ENCODE data around the gene LRSAM1. TPM values are rescaled to one million over a fixed set of nuclear protein-coding genes. Genes with fewer than 3 reads are reported as not detected.

Gene LRSAM1
- total RNA-seq, 1 experiment from 2014 or later, result 25.8 TPM

DNA sequence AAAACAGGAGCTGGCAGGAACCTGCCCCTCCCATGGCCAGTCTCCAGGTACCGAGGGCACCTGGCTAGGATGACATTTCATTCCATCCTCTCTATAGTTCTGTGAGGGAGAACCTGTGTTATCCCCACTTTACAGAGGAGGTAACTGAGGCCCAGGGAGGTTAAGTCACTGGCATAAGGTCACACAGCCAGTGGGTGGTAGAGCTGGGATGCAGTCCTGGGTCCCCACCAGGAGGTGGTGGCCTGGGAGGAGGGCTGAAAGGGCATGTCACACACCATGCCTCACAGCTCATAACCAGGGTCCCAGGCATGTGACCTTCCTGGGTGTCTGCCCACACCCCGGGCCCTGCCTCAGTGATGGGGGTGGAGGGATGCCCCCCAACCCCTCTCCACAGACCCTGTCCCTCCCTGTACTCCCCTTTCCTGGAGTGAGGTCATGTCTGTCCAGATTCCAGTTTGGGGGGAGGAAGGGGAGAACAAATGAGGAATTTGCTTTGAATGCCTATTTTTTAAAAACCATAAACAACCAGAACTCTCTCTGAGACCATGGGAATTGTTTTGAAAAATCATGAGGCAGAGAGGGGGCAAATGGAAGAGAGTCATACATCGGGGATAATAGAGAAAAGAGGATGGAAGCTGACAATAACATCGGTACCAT, 83.1 kb downstream of the LRSAM1 start:
- no peak for DNase-seq
- Histone ChIP-seq H3K4me1 (no peaks in the 10 kb centered on the region), H3K27me3 (replicated peaks; ENCODE audit: control insufficient read depth, insufficient read depth, low read length) (no peaks in the 10 kb centered on the region), H3K4me3 (ENCODE audit: low read depth, low read length) (no peak overlapping the region), H3K9me3 (no peaks in the 10 kb centered on the region), H3K36me3 (ENCODE audit: control insufficient read depth, insufficient read depth, low read length) (no peaks in the 10 kb centered on the region)
- Mint-ChIP-seq H3K27ac (ENCODE audit: unreplicated experiment) (no peak overlapping the region), H3K9me3 (ENCODE audit: unreplicated experiment) (no peaks in the 10 kb centered on the region), H3K36me3 (ENCODE audit: insufficient read depth, unreplicated experiment) (peaks cover 28% of the 10 kb centered on the region), H3K4me1 (ENCODE audit: low read depth, unreplicated experiment) (no peaks in the 10 kb centered on the region), H3K4me3 (ENCODE audit: unreplicated experiment) (no peak overlapping the region), H3K27me3 (ENCODE audit: insufficient read depth, unreplicated experiment) (no peaks in the 10 kb centered on the region)
- intact Hi-C loops (cut with micrococcal nuclease; ENCODE audit: unreplicated experiment), result no loop called here
- TF ChIP-seq, protein P1, sequence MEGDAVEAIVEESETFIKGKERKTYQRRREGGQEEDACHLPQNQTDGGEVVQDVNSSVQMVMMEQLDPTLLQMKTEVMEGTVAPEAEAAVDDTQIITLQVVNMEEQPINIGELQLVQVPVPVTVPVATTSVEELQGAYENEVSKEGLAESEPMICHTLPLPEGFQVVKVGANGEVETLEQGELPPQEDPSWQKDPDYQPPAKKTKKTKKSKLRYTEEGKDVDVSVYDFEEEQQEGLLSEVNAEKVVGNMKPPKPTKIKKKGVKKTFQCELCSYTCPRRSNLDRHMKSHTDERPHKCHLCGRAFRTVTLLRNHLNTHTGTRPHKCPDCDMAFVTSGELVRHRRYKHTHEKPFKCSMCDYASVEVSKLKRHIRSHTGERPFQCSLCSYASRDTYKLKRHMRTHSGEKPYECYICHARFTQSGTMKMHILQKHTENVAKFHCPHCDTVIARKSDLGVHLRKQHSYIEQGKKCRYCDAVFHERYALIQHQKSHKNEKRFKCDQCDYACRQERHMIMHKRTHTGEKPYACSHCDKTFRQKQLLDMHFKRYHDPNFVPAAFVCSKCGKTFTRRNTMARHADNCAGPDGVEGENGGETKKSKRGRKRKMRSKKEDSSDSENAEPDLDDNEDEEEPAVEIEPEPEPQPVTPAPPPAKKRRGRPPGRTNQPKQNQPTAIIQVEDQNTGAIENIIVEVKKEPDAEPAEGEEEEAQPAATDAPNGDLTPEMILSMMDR (IDR thresholded peaks at IDR 0.05; ENCODE audit: insufficient read depth in 1 of 2, low read depth in 1 of 2, low read length in 1 of 2, severe bottlenecking in 1 of 2, unreplicated experiment in 1 of 2), result no peak
- ChIA-PET POLR2A (interaction anchor here (1.0 kb wide), 1 partner anchor 11 kb away, joined by 4 read pairs; no protein-coding TSS in a partner anchor), CTCF (no interaction called here)
- no TSS peak for BruUV-seq (replicated peaks)

DNA sequence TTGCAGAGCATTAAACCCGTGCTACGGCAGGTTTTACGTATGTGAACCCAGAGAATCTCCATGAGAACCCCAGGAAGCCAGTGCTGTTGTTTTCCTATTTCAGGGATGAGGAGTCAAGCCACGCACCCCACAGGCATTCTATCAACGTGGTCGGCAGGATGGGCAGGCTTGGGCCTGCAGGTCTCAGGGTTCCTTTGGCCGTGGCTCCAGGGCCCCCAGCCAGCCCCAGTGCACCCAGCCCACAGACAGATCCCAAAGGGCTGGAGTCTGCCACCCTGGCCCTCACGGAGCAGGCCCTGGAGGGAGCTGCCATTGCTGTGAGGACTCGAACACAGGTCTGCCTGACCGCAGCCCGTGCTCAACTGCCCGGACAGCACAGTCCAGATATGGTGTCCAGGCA, 83.6 kb downstream of the LRSAM1 start:
- Mint-ChIP-seq H3K27ac (ENCODE audit: unreplicated experiment) (peak overlapping the region; percentile 43), H3K4me1 (ENCODE audit: low read depth, unreplicated experiment) (no peaks in the 10 kb centered on the region)
- BruUV-seq (replicated peaks), result no TSS peak

DNA sequence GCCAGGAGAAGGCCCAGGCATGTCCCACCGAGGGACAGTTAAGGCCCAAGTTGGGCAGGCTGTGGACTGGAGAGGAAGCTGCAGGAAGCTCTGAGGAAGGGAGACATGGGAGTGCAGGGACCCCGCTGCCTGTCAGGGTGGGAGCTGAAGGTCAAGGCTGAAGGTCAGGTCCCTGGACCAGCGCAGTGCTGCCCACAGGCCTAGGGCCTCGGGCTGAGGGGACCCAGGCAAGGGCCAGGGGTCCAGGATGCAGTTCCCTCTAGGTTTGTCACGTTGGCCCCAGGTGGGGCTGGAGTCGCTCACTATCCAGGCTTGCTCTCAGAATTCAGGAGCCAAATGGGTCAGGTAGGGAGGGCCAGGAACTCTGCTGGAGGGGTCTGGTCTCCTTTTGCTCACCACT, 84.1 kb downstream of the LRSAM1 start:
- H3K27ac Mint-ChIP-seq (ENCODE audit: unreplicated experiment), result peak overlapping the region; percentile 43
- peaks cover 21% of the 10 kb centered on the region for H3K36me3 Mint-ChIP-seq (ENCODE audit: insufficient read depth, unreplicated experiment)
- Histone ChIP-seq H3K4me1 (no peaks in the 10 kb centered on the region), H3K27me3 (replicated peaks; ENCODE audit: control insufficient read depth, insufficient read depth, low read length) (no peaks in the 10 kb centered on the region), H3K4me3 (ENCODE audit: low read depth, low read length) (no peak overlapping the region), H3K36me3 (ENCODE audit: control insufficient read depth, insufficient read depth, low read length) (no peaks in the 10 kb centered on the region), H3K9me3 (no peaks in the 10 kb centered on the region)
- TF ChIP-seq, protein P1 (IDR thresholded peaks at IDR 0.05; ENCODE audit: insufficient read depth in 1 of 2, low read depth in 1 of 2, low read length in 1 of 2, severe bottlenecking in 1 of 2, unreplicated experiment in 1 of 2), result no peak
- no peaks in the 10 kb centered on the region for H3K9me3 Mint-ChIP-seq (ENCODE audit: unreplicated experiment)
- H3K27me3 Mint-ChIP-seq (ENCODE audit: insufficient read depth, unreplicated experiment), result no peaks in the 10 kb centered on the region
- POLR2A ChIA-PET, result no interaction called here
- no peak overlapping the region for H3K4me3 Mint-ChIP-seq (ENCODE audit: unreplicated experiment)
- CTCF ChIA-PET, result no interaction called here
- H3K4me1 Mint-ChIP-seq (ENCODE audit: low read depth, unreplicated experiment), result no peaks in the 10 kb centered on the region
- intact Hi-C loops (cut with micrococcal nuclease; ENCODE audit: unreplicated experiment), result no loop called here
- BruUV-seq (replicated peaks), result no TSS peak
- DNase-seq, result no peak

More for the DNA sequence above, 83.6 kb downstream of the LRSAM1 start:
- no peak overlapping the region for H3K4me3 Mint-ChIP-seq (ENCODE audit: unreplicated experiment)
- CTCF ChIA-PET, result no interaction called here
- intact Hi-C loops (cut with micrococcal nuclease; ENCODE audit: unreplicated experiment), result no loop called here
- H3K4me1 ChIP-seq, result no peaks in the 10 kb centered on the region
- no peaks in the 10 kb centered on the region for H3K9me3 Mint-ChIP-seq (ENCODE audit: unreplicated experiment)
- no peaks in the 10 kb centered on the region for H3K9me3 ChIP-seq
- H3K27me3 Mint-ChIP-seq (ENCODE audit: insufficient read depth, unreplicated experiment), result no peaks in the 10 kb centered on the region
- no peaks in the 10 kb centered on the region for H3K27me3 ChIP-seq (replicated peaks; ENCODE audit: control insufficient read depth, insufficient read depth, low read length)
- no peaks in the 10 kb centered on the region for H3K36me3 ChIP-seq (ENCODE audit: control insufficient read depth, insufficient read depth, low read length)
- POLR2A ChIA-PET, result interaction anchor here (1.0 kb wide), 1 partner anchor 11 kb away, joined by 4 read pairs; no protein-coding TSS in a partner anchor
- no peak for DNase-seq
- TF ChIP-seq, protein P1 (IDR thresholded peaks at IDR 0.05; ENCODE audit: insufficient read depth in 1 of 2, low read depth in 1 of 2, low read length in 1 of 2, severe bottlenecking in 1 of 2, unreplicated experiment in 1 of 2), result no peak
- H3K36me3 Mint-ChIP-seq (ENCODE audit: insufficient read depth, unreplicated experiment), result peaks cover 25% of the 10 kb centered on the region
- H3K4me3 ChIP-seq (ENCODE audit: low read depth, low read length), result no peak overlapping the region

Data from Caco-2 (cell line).